IPS-NIHi7 (cell line): ENCODE measurements around the gene VSIG8.

ENCODE experiments used
- DNase-seq: peaks from one replicate; pipeline ENCODE4 v3.0.0; 2012; ENCODE audit warnings: mixed read lengths; ENCODE audit errors: extremely low spot score

VSIG8 gene

GRCh38 chr1:159829822-159830465 is 32.5 kb downstream of the VSIG8 start:
- DNase-seq, result no peak

- DNase-seq, result peak; percentile 82
These were observed 33.2 kb downstream of the VSIG8 start for GRCh38 chr1:159829273-159829634.

GRCh38 chr1:159828581-159829272 is 33.7 kb downstream of the VSIG8 start:
- no peak for DNase-seq

GRCh38 chr1:159828176-159828575 is 34.3 kb downstream of the VSIG8 start:
- DNase-seq, result no peak

- DNase-seq, result no peak
These were observed 34.9 kb downstream of the VSIG8 start for GRCh38 chr1:159827549-159827948.

GRCh38 chr1:159827102-159827490 is 35.4 kb downstream of the VSIG8 start:
- no peak for DNase-seq

GRCh38 chr1:159826441-159827101 is 35.9 kb downstream of the VSIG8 start, which contains the start of gene SLAMF8:
SLAMF8 (plus strand) TSS chr1:159826873; CDS start chr1:159826899, 26 bp downstream.
- DNase-seq, result no peak

- no peak for DNase-seq
These were observed 36.9 kb downstream of the VSIG8 start for GRCh38 chr1:159825564-159825963.

GRCh38 chr1:159823406-159823805 is 39.1 kb downstream of the VSIG8 start:
- DNase-seq, result peak; percentile 36

GRCh38 chr1:159821171-159821867 is 41.1 kb downstream of the VSIG8 start:
- DNase-seq, result peak; percentile 44

GRCh38 chr1:159817276-159818041 is 45.0 kb downstream of the VSIG8 start:
- DNase-seq, result no peak

GRCh38 chr1:159815926-159816325 is 46.5 kb downstream of the VSIG8 start:
- DNase-seq, result no peak

GRCh38 chr1:159804924-159805323 is 57.5 kb downstream of the VSIG8 start:
- no peak for DNase-seq
